GM19397 (cell line): ENCODE data around the gene CLASP1.
A peak's percentile ranks its signal among the peaks of the same experiment; 100 is the strongest.
"Not testable (repeated sequence)": the region's sequence is repeated elsewhere in the genome, so short reads cannot be mapped to it uniquely, and the experiment has no call there.

Experiments
- ATAC-seq: cut with Tn5 transposase; IDR thresholded peaks from one replicate; pipeline ENCODE4 v1.9.1; 2021; ENCODE audit warnings: mild to moderate bottlenecking, moderate library complexity; ENCODE audit not compliant: unreplicated experiment

The CLASP1 gene

GRCh38 chr2:121649149-121649595 lies at the start of gene CLASP1:
TSS of gene CLASP1 (minus strand) at chr2:121649462. CDS start at chr2:121605895, 43,567 bp downstream.
- ATAC-seq, result peak; percentile 31

GRCh38 chr2:121698318-121698930 lies 49.2 kb upstream of the CLASP1 start:
- no peak for ATAC-seq

DNA sequence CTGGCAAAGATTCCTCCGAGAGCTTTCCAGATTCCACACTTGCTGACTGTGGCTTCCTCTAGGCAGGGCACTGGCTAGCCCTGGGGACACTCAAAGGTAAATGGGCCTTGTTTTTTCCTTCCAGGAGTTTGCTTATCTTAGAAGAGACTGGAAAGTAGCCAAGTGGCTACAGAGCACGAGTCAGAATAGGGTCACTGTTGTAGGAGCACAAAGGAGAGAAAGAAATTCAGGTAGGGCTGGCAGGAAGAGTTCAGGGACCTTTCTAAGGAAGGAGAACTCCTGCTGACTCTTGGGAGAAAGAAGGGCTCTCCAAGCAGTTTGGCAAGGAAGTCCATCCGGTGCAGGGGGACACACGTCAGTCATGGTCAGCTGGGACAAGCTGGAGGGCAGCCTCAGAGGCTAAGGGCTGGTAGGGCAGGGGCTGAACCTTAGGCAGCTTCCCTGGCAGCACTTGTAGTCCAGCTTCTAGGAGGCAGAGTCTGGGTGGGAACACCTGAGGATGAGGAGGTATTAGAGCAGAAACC lies 47.9 kb upstream of the CLASP1 start:
- no peak for ATAC-seq

DNA sequence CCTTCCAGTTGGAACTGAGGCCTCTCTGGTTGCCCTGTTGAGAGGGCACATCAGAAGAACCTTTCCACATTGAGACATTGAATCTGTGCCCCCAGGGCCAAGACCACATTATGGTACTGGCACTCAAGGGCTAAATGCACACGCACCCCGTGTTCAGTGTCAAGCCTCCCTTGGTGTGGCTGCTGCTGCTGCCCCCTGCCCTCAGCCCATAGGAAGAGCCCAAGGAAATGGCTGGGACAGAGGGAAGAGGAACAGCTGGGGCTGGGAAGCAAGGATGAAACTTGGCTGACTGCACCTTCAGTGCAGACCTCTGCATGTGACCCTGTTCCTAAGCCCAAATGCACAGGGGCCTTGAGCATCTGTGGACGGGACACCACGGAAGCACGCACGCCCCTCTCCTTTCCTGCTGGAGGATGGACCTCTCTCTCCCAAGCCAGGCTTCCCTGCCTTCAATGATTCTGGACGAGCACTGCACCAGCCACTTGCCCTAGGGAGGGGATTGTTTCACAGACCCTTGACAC lies 47.2 kb upstream of the CLASP1 start:
- no peak for ATAC-seq

DNA sequence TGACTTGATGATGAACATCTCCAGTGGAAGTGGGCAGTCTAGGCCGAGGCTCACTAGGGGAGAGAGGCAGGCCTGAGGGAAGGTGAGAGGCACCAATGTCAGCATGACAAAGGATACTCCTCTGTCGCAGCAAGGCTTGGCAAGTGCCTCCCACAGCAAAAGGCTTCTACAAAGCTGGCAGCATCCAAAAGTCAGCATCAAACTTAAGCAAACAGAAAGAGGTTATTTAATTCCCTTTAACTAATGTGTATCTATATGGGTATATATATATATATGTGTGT lies 45.8 kb upstream of the CLASP1 start:
- ATAC-seq, result no peak

GRCh38 chr2:121694398-121695170 lies 45.3 kb upstream of the CLASP1 start:
- ATAC-seq, result no peak

DNA sequence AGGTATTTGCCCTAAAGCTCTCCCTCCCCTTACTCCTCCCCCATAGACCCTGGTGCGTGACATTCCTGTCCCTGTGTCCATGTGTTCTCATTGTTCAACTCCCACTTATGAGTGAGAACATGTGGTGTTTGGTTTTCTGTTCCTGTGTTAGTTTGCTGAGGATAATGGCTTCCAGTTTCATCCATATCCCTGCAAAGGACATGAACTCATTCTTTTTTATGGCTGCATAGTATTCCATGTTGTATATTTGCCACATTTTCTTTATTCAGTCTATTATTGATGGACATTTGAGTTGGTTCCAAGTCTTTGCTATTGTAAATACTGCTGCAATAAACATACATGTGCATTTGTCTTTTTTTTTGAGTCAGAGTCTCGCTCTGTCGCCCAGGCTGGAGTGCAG lies 41.3 kb upstream of the CLASP1 start:
- not testable (repeated sequence) for ATAC-seq

DNA sequence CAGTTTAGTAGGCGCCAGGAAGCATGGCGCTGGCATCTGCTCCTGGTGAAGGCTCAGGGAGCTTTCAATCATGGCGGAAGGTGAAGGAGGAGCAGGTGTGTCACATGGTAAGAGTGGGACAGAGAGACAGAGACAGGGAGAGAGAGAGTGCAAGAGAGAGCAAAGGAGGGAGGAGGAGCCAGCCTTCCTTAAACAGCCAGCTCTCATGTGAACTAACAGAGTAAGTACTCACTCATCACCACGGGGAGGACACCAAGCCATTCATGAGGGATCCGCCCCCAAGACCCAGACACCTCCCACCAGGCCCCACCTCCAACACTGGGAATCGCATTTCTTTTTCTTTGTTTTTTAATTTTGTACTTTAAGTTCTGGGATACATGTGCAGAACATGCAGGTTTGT lies 40.8 kb upstream of the CLASP1 start:
- ATAC-seq, result no peak

DNA sequence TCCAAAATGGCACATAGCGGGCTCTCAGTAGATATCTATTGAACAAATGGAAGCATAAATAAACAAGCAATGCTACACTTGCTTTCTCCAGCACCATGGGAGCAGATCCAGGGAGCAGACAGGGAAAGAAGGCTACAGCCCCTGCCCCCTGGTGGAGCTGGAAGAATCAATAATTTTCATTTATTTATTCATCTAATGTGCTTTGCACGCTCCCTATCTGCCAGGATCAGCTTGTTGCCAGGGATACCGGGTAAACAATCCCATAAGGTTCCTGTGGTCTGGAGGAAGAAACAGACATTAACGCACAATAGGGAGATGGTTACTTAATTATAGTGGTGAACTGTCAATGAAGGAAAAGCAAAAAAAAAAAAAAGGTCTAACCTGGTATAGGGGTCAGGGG lies 40.1 kb upstream of the CLASP1 start:
- no peak for ATAC-seq

- ATAC-seq, result no peak
These were observed 39.6 kb upstream of the CLASP1 start for GRCh38 chr2:121688820-121689219.

GRCh38 chr2:121686902-121687301 lies 37.6 kb upstream of the CLASP1 start:
- ATAC-seq, result no peak

GRCh38 chr2:121686218-121686617 lies 37.0 kb upstream of the CLASP1 start:
- ATAC-seq, result no peak

DNA sequence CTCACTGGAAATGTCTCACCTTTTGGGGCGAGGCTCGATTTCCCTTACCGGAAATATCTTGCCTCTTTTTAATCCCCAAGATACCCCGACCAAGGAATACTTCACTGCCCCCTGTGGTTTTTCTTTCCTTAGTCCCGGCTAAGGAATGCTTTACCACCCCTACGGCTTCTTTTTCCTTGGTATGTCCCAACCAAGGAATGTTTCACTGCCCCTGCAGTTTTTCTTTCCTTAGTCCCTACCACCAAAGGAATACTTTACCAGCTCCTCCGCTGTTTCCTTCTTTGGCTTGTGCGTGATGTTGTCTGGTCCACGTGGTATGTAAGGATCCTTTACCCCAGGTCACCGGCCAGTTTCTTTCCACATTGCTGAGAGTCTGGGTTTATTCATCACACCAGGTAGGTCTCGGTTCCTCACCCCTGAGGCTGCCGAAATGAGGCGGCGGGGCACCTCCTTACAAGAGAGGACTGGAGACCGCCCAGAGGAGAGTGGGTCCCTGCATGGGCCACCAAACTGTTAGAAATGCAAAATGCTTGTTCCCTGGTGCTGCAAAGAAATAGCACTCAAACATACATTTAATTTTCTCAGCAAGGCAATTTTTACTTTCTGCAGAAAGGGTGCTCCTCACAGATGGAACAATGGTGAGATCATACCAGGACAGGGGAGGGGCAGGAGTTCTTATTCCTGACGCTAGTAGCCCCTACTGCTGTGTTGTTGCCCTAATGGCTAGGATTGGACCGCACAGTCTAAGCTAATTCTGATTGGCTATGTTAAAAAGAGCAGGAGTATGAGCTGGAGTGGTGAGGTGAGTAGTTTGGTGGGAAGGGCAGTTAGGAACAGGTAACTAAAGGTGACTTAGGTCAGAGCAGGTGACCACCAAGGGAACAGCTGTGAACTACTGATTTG lies 33.4 kb upstream of the CLASP1 start:
- ATAC-seq, result no peak

DNA sequence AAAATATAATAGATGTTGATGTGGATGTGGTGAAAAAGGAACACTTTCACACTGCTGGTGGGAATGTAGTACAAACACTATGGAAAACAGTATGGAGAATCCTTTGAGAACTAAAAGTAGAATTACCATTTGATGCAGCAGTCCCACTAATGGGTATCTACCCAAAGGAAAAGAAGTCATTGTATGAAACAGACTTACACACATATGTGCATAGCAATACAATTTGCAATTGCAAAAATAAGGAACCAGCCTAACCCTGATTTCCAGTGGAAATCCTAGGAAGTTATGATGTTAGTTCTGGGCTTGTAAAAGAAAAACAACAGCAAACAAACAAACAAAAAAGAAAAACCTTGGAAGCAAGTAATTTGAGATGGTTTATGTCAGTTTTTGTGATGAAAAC lies 28.6 kb upstream of the CLASP1 start:
- ATAC-seq, result no peak

- not testable (repeated sequence) for ATAC-seq
These were observed 22.4 kb upstream of the CLASP1 start for GRCh38 chr2:121671621-121672020.

DNA sequence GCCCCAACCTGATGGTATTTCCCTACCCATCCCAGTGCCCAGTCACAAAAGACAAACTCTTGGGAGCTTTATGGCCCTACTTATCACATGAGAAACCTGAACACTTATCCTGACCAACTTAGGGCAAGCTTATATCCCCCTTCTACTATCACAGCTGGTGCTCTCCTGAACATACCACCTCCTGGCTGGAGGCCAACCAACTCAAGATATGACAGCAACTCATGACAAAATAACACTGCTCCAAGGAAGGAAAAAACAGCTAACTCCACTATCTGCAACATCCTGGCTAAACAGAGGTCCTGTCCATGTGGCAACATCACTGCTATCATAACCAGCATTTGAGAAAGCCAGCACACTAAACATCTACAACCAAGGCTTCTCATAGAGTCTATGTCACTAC lies 20.9 kb upstream of the CLASP1 start:
- ATAC-seq, result no peak

- ATAC-seq, result no peak
These were observed 18.4 kb upstream of the CLASP1 start for GRCh38 chr2:121667618-121668017.

GRCh38 chr2:121666042-121666441 lies 16.8 kb upstream of the CLASP1 start:
- no peak for ATAC-seq

GRCh38 chr2:121665504-121665903 lies 16.2 kb upstream of the CLASP1 start:
- no peak for ATAC-seq

DNA sequence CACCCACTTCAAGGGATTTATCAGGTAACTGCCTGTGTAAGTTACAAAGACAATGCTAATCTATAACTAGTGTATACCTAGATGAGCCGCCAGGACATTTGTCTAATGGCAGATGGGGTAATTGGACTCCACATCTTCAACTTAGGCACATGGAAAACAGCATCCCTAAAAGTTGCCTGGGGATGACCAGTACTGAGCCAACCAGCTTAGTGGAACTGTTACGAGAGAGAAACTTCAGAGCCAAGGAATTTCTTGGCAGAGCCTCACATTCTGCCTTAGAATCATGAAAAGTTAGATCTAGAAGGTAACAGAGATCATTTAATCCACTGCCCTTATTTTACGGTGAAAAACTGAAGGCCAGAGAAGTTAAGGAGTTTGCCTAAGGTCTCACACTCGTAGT lies 15.5 kb upstream of the CLASP1 start:
- ATAC-seq, result no peak

GRCh38 chr2:121664086-121664485 lies 14.8 kb upstream of the CLASP1 start:
- no peak for ATAC-seq
